IMR-90 (cell line): ENCODE results near the gene PAGE2B. TPM values are rescaled to one million over a fixed set of nuclear protein-coding genes. Genes with fewer than 3 reads are reported as not detected.
A peak's percentile ranks its signal among the peaks of the same experiment; 100 is the strongest.

Experiments used
- ATAC-seq: fragments of 200-7000 bp; cut with Tn5 transposase; 2 replicates; pipeline ENCODE4 v1.9.1; 2020; ENCODE audit warnings: low read depth, mild to moderate bottlenecking, moderate library complexity
- BruUV-seq: library from RNA; stranded (reverse); fragments of 400-500 nt; replicated peaks from 2 replicates; lab custom pipeline; 2021; lab: Mats Ljungman, UMichigan
- CTCF ChIA-PET: fragments of 300-600 bp; formaldehyde crosslinking; extraction: SDS; loops from one replicate; lab custom pipeline; 2021; ENCODE audit warnings: antibody characterized with exemption; lab: Yijun Ruan, JAX
- POLR2A ChIA-PET: fragments of 300-600 bp; sonication (Branson Sonifier 250); formaldehyde crosslinking; loops from one replicate; lab custom pipeline; 2022; ENCODE audit warnings: antibody characterized with exemption; ENCODE audit not compliant: unreplicated experiment; lab: Charles Lee
- DNase-seq: peaks from one replicate; pipeline ENCODE4 v3.0.0; 2013
- H2AFZ ChIP-seq: replicated peaks from 2 replicates; pipeline ENCODE3; 2013; ENCODE audit warnings: low read length, mild to moderate bottlenecking; ENCODE audit not compliant: poor library complexity
- H2AK5ac ChIP-seq: 2 replicates; pipeline ENCODE4 v1.6.1; 2013; ENCODE audit warnings: low read depth, low read length, inconsistent platforms
- H2AK9ac ChIP-seq: replicated peaks from 2 replicates; pipeline ENCODE3; 2013; ENCODE audit warnings: mild to moderate bottlenecking, low read depth, low read length, moderate library complexity; ENCODE audit not compliant: poor library complexity
- H2BK120ac ChIP-seq: 2 replicates; pipeline ENCODE4 v1.6.1; 2013; ENCODE audit warnings: low read depth, low read length, inconsistent platforms
- H2BK15ac ChIP-seq: 3 replicates; pipeline ENCODE4 v1.6.1; 2013; ENCODE audit warnings: low read depth, low read length, inconsistent platforms
- H2BK20ac ChIP-seq: 2 replicates; pipeline ENCODE4 v1.6.1; 2013; ENCODE audit warnings: low read depth, mild to moderate bottlenecking, inconsistent platforms, low read length, moderate library complexity
- H2BK5ac ChIP-seq: 2 replicates; pipeline ENCODE4 v1.6.1; 2013; ENCODE audit warnings: mild to moderate bottlenecking, low read depth, low read length, inconsistent platforms; ENCODE audit not compliant: poor library complexity, severe bottlenecking
- H3K14ac ChIP-seq: replicated peaks from 2 replicates; pipeline ENCODE4 v1.6.1; 2013; ENCODE audit warnings: low read depth, low read length, inconsistent platforms
- H3K18ac ChIP-seq: 2 replicates; pipeline ENCODE4 v1.6.1; 2013; ENCODE audit warnings: low read depth, low read length, control low read depth
- H3K23ac ChIP-seq: 2 replicates; pipeline ENCODE4 v1.6.1; 2013; ENCODE audit warnings: low read depth, low read length, inconsistent platforms
- H3K27ac ChIP-seq: 2 replicates; pipeline ENCODE4 v1.5.1; 2013; ENCODE audit warnings: mild to moderate bottlenecking, control low read depth, low read length; ENCODE audit not compliant: insufficient read depth
- H3K27me3 ChIP-seq: 2 replicates; pipeline ENCODE4 v1.6.1; 2013; ENCODE audit warnings: low read length; ENCODE audit not compliant: control insufficient read depth, insufficient read depth
- H3K36me3 ChIP-seq: 2 replicates; pipeline ENCODE4 v1.6.1; 2013; ENCODE audit warnings: low read length, mixed read lengths; ENCODE audit not compliant: control insufficient read depth, insufficient read depth
- H3K4ac ChIP-seq: 2 replicates; pipeline ENCODE4 v1.6.1; 2013; ENCODE audit warnings: low read depth, low read length, inconsistent platforms
- H3K4me1 ChIP-seq: 2 replicates; pipeline ENCODE4 v1.6.1; 2013; ENCODE audit warnings: low read length, mixed read lengths; ENCODE audit not compliant: control insufficient read depth, insufficient read depth
- H3K4me2 ChIP-seq: 2 replicates; pipeline ENCODE4 v1.6.1; 2013; ENCODE audit warnings: low read depth, mild to moderate bottlenecking, control low read depth, low read length, moderate library complexity
- H3K4me3 ChIP-seq: 2 replicates; pipeline ENCODE4 v1.5.1; 2013; ENCODE audit warnings: low read depth, mild to moderate bottlenecking, control low read depth, low read length, moderate library complexity; ENCODE audit not compliant: insufficient read depth
- H3K56ac ChIP-seq: 2 replicates; pipeline ENCODE4 v1.6.1; 2013; ENCODE audit warnings: low read length, inconsistent platforms; ENCODE audit not compliant: insufficient read depth; ENCODE audit errors: extremely low read depth
- H3K79me1 ChIP-seq, 2 experiments: 2 replicates each; pipeline ENCODE4 v1.6.1; 2013; ENCODE audit warnings: low read length in 2 of 2, inconsistent platforms in 1 of 2, low read depth in 1 of 2
- H3K9ac ChIP-seq: 2 replicates; pipeline ENCODE4 v1.6.1; 2013; ENCODE audit warnings: low read depth, low read length, control low read depth
- H3K9me1 ChIP-seq: 2 replicates; pipeline ENCODE4 v1.6.1; 2013; ENCODE audit warnings: low read length, inconsistent platforms; ENCODE audit not compliant: insufficient read depth
- H3K9me3 ChIP-seq: 2 replicates; pipeline ENCODE4 v1.6.1; 2013; ENCODE audit warnings: low read length; ENCODE audit not compliant: control insufficient read depth, insufficient read depth
- H4K20me1 ChIP-seq: 2 replicates; pipeline ENCODE4 v1.6.1; 2013; ENCODE audit warnings: low read length, inconsistent platforms; ENCODE audit not compliant: insufficient read depth
- H4K5ac ChIP-seq: 2 replicates; pipeline ENCODE4 v1.6.1; 2013; ENCODE audit warnings: mild to moderate bottlenecking, low read depth, low read length, control low read depth
- H4K8ac ChIP-seq, 2 experiments: 2 replicates each; pipeline ENCODE4 v1.6.1; 2013; ENCODE audit warnings: low read depth in 2 of 2, low read length in 2 of 2, control low read depth in 1 of 2, inconsistent platforms in 1 of 2
- H4K91ac ChIP-seq: 2 replicates; pipeline ENCODE4 v1.6.1; 2013; ENCODE audit warnings: low read depth, low read length, inconsistent platforms; ENCODE audit not compliant: insufficient read depth
- BHLHE40 ChIP-seq: fragments of 150-350 bp; IDR thresholded peaks from 2 replicates; pipeline ENCODE4 v1.6.1; 2016; ENCODE audit warnings: mild to moderate bottlenecking, low read depth, low read length
- CEBPB ChIP-seq: IDR thresholded peaks from 2 replicates; pipeline ENCODE4 v1.6.1; 2012; ENCODE audit warnings: low read depth, low read length, improper control_type of control experiment
- CHD1 ChIP-seq: IDR thresholded peaks from 2 replicates; pipeline ENCODE4 v1.6.1; 2012; ENCODE audit warnings: low read depth, low read length, improper control_type of control experiment
- FOS ChIP-seq: fragments of 150-350 bp; IDR thresholded peaks from 2 replicates; pipeline ENCODE4 v1.6.1; 2016; ENCODE audit warnings: low read depth, low read length
- MAFK ChIP-seq: IDR thresholded peaks from 2 replicates; pipeline ENCODE4 v1.6.1; 2012; ENCODE audit warnings: low read depth, low read length, improper control_type of control experiment
- MAZ ChIP-seq: IDR thresholded peaks from 2 replicates; pipeline ENCODE4 v1.6.1; 2012; ENCODE audit warnings: low read depth, mild to moderate bottlenecking, low read length, improper control_type of control experiment, moderate library complexity, borderline replicate concordance
- MXI1 ChIP-seq: IDR thresholded peaks from 2 replicates; pipeline ENCODE4 v1.6.1; 2012; ENCODE audit warnings: low read depth, mild to moderate bottlenecking, low read length, moderate library complexity, borderline replicate concordance
- NFE2L2 ChIP-seq: fragments of 150-350 bp; IDR thresholded peaks from 2 replicates; pipeline ENCODE4 v1.6.1; 2016; ENCODE audit warnings: low read depth, mild to moderate bottlenecking, low read length
- POLR2A ChIP-seq: IDR thresholded peaks from 2 replicates; pipeline ENCODE4 v1.6.1; 2012; ENCODE audit warnings: mild to moderate bottlenecking, low read depth, low read length
- RAD21 ChIP-seq: IDR thresholded peaks from 2 replicates; pipeline ENCODE4 v1.6.1; 2012; ENCODE audit warnings: low read length, improper control_type of control experiment
- RFX5 ChIP-seq: IDR thresholded peaks from 2 replicates; pipeline ENCODE4 v1.8.0; 2012; ENCODE audit warnings: low read depth, mild to moderate bottlenecking, low read length, moderate library complexity
- SMC3 ChIP-seq: fragments of 150-350 bp; IDR thresholded peaks from 2 replicates; pipeline ENCODE4 v1.6.1; 2016; ENCODE audit warnings: low read depth, mild to moderate bottlenecking, antibody characterized with exemption, low read length, moderate library complexity
- WGBS, 2 experiments: methylation state at CpG; one replicate each; pipeline versions ENCODE4 v1.1.5 to v1.1.7; 2013; ENCODE audit warnings: missing lambda C conversion rate in 2 of 2; ENCODE audit not compliant: insufficient read length in 1 of 2; ENCODE audit errors: extremely low coverage in 2 of 2; 5-methylcytosine and 5-hydroxymethylcytosine counted together
- dilution Hi-C: fragments of 300-500 bp; cut with HindIII; formaldehyde crosslinking; loops from one replicate; pipeline ENCODE4 v1.14.3; 2018; ENCODE audit warnings: low sequenced_read_pairs; ENCODE audit not compliant: unreplicated experiment
- in situ Hi-C: fragments of 300-500 bp; cut with MboI; formaldehyde crosslinking; loops from 3 replicates; pipeline ENCODE4 v1.14.3; 2019; ENCODE audit warnings: low sequenced_read_pairs, inconsistent platforms, mixed read lengths
- intact Hi-C: fragments of 100-400 bp; cut with micrococcal nuclease; formaldehyde crosslinking; loops from 2 replicates; pipeline ENCODE4 v1.10.0; 2022
- polyA plus RNA-seq, 3 experiments: library from polyadenylated mRNA; depleted of rRNA; stranded (reverse); fragments of >200 nt; gene quantifications; 2 replicates each; pipeline ENCODE4 v1.2.3, GENCODE V29; 2012; ENCODE audit warnings: low replicate concordance in 1 of 3
- total RNA-seq: library from RNA; depleted of rRNA; stranded (reverse); fragments of >200 nt; gene quantifications from 2 replicates; pipeline ENCODE4 v1.2.3, GENCODE V29; 2012
- TF ChIP-seq, protein P1 (sequence below): fragments of 150-350 bp; IDR thresholded peaks from 2 replicates; pipeline ENCODE4 v1.6.1; 2017; ENCODE audit warnings: mild to moderate bottlenecking, antibody characterized with exemption, low read length, low read depth
- TF ChIP-seq, protein P2 (sequence below): fragments of 150-350 bp; IDR thresholded peaks from 2 replicates; pipeline ENCODE4 v1.6.1; 2016; ENCODE audit warnings: low read depth, mild to moderate bottlenecking, low read length, moderate library complexity, borderline replicate concordance
- TF ChIP-seq, protein P3 (sequence below): conservative IDR thresholded peaks from 2 replicates; pipeline ENCODE4 v1.5.1; 2012; ENCODE audit warnings: mild to moderate bottlenecking, low read depth, low read length, improper control_type of control experiment

Gene PAGE2B
- total and polyA plus RNA-seq, 2 of the 4 experiments (the other 2 are of a cell fraction) = not detected

DNA sequence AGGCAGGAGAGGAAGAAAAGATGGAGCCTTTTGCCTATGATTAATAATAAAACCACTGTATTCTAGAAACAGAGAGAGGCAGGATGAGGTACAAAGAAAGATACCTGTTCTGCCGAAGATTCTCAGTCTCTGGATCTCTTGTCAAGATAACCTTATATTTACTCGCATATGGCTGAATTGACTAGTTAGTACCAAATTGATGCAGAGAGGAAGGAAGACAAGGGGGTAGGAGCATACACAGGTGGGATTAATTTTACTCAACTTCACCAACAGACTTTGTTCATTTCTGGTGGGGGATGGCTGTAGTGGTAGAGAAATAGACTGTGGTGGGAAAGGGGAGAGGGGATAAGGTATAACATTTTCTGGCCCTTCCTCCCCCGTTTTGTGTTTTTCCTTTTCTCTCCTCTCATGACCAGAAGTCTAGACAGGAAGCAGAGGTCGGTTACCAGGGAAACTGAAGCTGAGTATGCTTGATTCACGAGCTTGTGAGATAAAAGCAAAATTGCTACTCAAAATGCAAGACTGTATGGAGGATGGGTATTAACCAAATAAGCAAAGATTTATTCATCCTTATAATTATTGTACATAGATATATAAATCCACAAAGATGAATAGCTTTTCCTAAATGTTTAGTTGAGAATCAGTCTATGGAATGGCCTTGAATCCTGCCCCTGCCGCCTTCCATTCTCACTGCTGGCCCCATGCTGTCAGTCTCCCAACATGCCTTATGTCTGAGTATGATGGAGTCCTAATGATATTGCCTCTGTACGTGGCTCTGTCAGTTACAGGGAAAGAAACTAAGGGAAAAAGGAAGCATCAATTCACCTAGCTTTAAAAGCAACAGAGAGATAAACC is 17.8 kb upstream of the PAGE2B start:
- H3K4me2 ChIP-seq = peak overlapping the region; percentile 35; the same call in 1 of the 2 replicates
- ATAC-seq (no peak), DNase-seq (peak; percentile 19)
- no peak overlapping the region for H3K27ac ChIP-seq
- no peak overlapping the region for H3K9ac ChIP-seq
- H4K20me1 ChIP-seq = no peaks in the 10 kb centered on the region
- in situ Hi-C loops (no loop called here), intact Hi-C loops (loop anchor here (1.0 to 10.0 kb wide), 2 partner anchors 166 to 812 kb away; no protein-coding TSS in a partner anchor), dilution Hi-C loops (no loop called here)
- H3K4me3 ChIP-seq = no peak overlapping the region
- no peak overlapping the region for H3K56ac ChIP-seq
- BruUV-seq = no TSS peak
- H2AK9ac ChIP-seq = no peak overlapping the region
- no peaks in the 10 kb centered on the region; the same call in 1 of the 2 replicates for H3K27me3 ChIP-seq
- H4K5ac ChIP-seq = no peak overlapping the region
- no peaks in the 10 kb centered on the region for H3K36me3 ChIP-seq
- no peak overlapping the region for H2AFZ ChIP-seq
- H3K9me1 ChIP-seq = no peaks in the 10 kb centered on the region
- no peaks in the 10 kb centered on the region for H3K79me1 ChIP-seq
- no peak overlapping the region for H4K91ac ChIP-seq
- no peak overlapping the region for H2BK20ac ChIP-seq
- H3K9me3 ChIP-seq = no peaks in the 10 kb centered on the region
- no CpG with 5 or more reads among the region's 7 CpGs for WGBS, 2 experiments
- H2AK5ac ChIP-seq = no peak overlapping the region
- POLR2A ChIA-PET = no interaction called here
- H4K8ac ChIP-seq = no peak overlapping the region
- no peak overlapping the region for H3K14ac ChIP-seq
- CTCF ChIA-PET = interaction anchor here (0.6 to 1.2 kb wide), 3 partner anchors 12 to 1069 kb away, joined by 3 to 7 read pairs (median 3); no protein-coding TSS in a partner anchor
- no peak overlapping the region for H3K23ac ChIP-seq
- H3K18ac ChIP-seq = no peak overlapping the region
- H2BK15ac ChIP-seq = no peak overlapping the region
- H2BK120ac ChIP-seq = no peak overlapping the region
- no peak overlapping the region for H2BK5ac ChIP-seq
- no peaks in the 10 kb centered on the region for H3K4me1 ChIP-seq
- H3K4ac ChIP-seq = no peak overlapping the region
- TF ChIP-seq, protein P1, sequence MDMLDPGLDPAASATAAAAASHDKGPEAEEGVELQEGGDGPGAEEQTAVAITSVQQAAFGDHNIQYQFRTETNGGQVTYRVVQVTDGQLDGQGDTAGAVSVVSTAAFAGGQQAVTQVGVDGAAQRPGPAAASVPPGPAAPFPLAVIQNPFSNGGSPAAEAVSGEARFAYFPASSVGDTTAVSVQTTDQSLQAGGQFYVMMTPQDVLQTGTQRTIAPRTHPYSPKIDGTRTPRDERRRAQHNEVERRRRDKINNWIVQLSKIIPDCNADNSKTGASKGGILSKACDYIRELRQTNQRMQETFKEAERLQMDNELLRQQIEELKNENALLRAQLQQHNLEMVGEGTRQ = no peak
- TF ChIP-seq, protein P2, sequence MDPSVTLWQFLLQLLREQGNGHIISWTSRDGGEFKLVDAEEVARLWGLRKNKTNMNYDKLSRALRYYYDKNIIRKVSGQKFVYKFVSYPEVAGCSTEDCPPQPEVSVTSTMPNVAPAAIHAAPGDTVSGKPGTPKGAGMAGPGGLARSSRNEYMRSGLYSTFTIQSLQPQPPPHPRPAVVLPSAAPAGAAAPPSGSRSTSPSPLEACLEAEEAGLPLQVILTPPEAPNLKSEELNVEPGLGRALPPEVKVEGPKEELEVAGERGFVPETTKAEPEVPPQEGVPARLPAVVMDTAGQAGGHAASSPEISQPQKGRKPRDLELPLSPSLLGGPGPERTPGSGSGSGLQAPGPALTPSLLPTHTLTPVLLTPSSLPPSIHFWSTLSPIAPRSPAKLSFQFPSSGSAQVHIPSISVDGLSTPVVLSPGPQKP = no peak
- TF ChIP-seq, protein P3, sequence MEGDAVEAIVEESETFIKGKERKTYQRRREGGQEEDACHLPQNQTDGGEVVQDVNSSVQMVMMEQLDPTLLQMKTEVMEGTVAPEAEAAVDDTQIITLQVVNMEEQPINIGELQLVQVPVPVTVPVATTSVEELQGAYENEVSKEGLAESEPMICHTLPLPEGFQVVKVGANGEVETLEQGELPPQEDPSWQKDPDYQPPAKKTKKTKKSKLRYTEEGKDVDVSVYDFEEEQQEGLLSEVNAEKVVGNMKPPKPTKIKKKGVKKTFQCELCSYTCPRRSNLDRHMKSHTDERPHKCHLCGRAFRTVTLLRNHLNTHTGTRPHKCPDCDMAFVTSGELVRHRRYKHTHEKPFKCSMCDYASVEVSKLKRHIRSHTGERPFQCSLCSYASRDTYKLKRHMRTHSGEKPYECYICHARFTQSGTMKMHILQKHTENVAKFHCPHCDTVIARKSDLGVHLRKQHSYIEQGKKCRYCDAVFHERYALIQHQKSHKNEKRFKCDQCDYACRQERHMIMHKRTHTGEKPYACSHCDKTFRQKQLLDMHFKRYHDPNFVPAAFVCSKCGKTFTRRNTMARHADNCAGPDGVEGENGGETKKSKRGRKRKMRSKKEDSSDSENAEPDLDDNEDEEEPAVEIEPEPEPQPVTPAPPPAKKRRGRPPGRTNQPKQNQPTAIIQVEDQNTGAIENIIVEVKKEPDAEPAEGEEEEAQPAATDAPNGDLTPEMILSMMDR = no peak
- TF ChIP-seq POLR2A (no peak), RAD21 (no peak), CHD1 (no peak), BHLHE40 (no peak), SMC3 (no peak), NFE2L2 (no peak), CEBPB (no peak), MXI1 (no peak), FOS (no peak), MAZ (no peak), RFX5 (no peak), MAFK (no peak)
